Esophagus squamous epithelium (tissue), 4 donors: Measurements from ENCODE around the gene GYPE.
"Not testable (repeated sequence)": the region's sequence is repeated elsewhere in the genome, so short reads cannot be mapped to it uniquely, and the experiment has no call there.

Experiments
- POLR2A ChIP-seq, 4 donors: fragments of 450-650 bp; IDR thresholded peaks; one replicate each; pipeline ENCODE4 v1.6.1; 2017; ENCODE audit warnings: antibody characterized with exemption in 4 of 4, mild to moderate bottlenecking in 4 of 4, moderate library complexity in 3 of 4
- TF ChIP-seq, protein P1 (sequence below), 6 experiments: fragments of 450-650 bp in 4 of 6; fragments of 200-600 bp in 2 of 6; sonication (generic) in 2 of 6; IDR thresholded peaks; one replicate each; pipeline ENCODE4 v1.5.1; 2016 to 2019; ENCODE audit warnings: antibody characterized with exemption in 6 of 6, mild to moderate bottlenecking in 4 of 6, moderate library complexity in 4 of 6

DNA sequence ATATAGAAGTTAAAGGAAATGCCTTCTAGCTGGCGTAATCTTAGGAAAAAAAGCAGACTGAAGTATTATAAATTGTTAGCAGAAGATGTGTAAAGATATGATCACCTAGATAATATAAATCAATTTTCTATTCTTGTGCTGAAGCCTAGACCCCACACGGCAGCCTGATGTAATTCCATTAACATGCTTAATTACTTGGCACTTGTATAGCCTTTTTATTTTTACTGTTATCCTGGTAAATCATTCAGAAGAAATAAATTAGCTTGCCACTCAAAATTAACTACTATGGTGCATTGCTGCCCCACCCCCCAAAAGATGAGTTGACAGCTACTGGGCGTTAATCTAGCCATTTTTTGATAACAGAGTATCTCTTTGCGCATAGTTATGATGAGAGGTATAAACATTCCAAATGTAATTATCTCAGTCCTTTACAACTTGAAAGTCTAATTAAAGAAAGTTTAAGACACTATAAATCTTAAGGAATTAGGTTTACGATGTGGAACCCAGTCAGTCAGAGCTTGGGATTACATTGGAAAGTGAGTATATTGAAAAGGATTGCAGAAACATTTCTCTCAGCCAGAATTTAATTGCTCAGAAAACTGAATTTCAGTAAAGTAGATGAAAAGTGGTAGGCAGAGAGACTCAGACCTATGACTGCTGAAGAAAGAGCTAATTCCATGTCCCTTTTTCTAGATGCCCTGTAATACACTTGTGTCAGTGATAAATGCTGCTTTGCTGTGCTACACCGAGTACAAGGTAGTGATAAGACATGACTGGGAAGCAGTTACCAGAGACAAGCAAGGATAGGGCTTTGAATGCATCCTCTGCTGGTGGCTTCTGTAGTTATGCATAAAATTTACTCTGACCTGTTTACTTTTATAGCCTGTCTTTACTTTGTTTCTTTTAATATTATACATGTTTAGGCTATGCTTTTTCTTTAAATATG, 47.7 kb downstream of the GYPE start:
- TF ChIP-seq, protein P1, sequence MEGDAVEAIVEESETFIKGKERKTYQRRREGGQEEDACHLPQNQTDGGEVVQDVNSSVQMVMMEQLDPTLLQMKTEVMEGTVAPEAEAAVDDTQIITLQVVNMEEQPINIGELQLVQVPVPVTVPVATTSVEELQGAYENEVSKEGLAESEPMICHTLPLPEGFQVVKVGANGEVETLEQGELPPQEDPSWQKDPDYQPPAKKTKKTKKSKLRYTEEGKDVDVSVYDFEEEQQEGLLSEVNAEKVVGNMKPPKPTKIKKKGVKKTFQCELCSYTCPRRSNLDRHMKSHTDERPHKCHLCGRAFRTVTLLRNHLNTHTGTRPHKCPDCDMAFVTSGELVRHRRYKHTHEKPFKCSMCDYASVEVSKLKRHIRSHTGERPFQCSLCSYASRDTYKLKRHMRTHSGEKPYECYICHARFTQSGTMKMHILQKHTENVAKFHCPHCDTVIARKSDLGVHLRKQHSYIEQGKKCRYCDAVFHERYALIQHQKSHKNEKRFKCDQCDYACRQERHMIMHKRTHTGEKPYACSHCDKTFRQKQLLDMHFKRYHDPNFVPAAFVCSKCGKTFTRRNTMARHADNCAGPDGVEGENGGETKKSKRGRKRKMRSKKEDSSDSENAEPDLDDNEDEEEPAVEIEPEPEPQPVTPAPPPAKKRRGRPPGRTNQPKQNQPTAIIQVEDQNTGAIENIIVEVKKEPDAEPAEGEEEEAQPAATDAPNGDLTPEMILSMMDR (IDR thresholded peaks at IDR 0.05) = not testable (repeated sequence)
- not testable (repeated sequence) for TF ChIP-seq POLR2A (IDR thresholded peaks at IDR 0.05)
